ENCODE measurements around the gene TBX18.

Gene TBX18

DNA sequence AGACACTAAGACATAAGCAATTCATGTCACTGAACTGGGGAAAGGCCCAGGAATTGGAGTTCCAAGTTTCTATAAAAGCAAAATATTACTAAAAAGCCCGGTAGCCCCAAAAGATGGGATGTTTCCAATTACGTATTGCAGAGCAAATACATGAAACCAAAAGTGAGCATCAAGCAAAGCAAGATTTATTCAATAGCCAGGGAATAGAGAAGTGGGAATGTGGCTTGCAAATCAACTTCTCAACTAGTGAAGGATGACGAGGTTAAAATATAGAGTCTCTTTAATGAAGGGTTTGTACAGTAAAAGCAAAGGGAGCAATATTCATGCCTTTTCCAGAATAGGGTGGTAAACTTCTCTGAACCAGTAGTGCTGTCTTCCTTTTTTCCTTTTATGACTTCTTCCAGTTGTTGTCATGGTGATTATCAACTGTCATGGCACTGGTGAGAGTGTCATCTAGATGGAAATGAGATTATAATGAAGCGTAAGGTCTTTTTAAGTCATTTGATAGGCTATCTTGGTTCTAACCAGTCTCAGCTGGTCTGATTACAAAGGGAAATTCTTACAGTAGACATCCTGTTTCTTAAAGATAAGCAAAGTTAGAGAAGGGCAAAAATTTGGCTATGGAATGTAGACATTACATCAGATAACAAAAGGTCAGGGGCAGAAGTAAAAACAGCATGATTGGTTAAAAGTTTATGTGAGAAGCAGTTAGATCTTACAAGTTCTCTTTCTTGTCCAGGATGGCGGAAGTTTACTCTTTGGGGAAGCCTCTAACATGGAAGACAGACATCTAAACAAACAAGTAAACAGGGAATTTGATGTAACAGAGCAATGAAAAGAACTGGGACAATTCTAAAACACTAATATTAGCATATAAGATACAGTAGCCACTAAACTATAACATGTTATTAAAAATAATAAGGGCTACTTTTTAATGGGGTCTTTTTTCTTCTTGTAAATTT lies 96.9 kb downstream of the TBX18 start:
- Histone ChIP-seq H3K9me3 (ENCODE audit: control insufficient read depth, low read length) (no peaks in the 10 kb centered on the region), H3K4me1 (no peaks in the 10 kb centered on the region), H3K79me2 (no peaks in the 10 kb centered on the region), H3K27me3 (ENCODE audit: control insufficient read depth, insufficient read depth, low read length) (no peaks in the 10 kb centered on the region), H3K36me3 (ENCODE audit: control insufficient read depth, insufficient read depth, low read length) (no peaks in the 10 kb centered on the region), H2AFZ (no peak overlapping the region), H3K4me3 (ENCODE audit: low read depth, low read length) (no peak overlapping the region), H3K27ac (no peak overlapping the region), H3K4me2 (ENCODE audit: low read length) (no peak overlapping the region), H3K9ac (no peak overlapping the region)
- TF ChIP-seq, protein P1, sequence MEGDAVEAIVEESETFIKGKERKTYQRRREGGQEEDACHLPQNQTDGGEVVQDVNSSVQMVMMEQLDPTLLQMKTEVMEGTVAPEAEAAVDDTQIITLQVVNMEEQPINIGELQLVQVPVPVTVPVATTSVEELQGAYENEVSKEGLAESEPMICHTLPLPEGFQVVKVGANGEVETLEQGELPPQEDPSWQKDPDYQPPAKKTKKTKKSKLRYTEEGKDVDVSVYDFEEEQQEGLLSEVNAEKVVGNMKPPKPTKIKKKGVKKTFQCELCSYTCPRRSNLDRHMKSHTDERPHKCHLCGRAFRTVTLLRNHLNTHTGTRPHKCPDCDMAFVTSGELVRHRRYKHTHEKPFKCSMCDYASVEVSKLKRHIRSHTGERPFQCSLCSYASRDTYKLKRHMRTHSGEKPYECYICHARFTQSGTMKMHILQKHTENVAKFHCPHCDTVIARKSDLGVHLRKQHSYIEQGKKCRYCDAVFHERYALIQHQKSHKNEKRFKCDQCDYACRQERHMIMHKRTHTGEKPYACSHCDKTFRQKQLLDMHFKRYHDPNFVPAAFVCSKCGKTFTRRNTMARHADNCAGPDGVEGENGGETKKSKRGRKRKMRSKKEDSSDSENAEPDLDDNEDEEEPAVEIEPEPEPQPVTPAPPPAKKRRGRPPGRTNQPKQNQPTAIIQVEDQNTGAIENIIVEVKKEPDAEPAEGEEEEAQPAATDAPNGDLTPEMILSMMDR (IDR thresholded peaks at IDR 0.05) = no peak

DNA sequence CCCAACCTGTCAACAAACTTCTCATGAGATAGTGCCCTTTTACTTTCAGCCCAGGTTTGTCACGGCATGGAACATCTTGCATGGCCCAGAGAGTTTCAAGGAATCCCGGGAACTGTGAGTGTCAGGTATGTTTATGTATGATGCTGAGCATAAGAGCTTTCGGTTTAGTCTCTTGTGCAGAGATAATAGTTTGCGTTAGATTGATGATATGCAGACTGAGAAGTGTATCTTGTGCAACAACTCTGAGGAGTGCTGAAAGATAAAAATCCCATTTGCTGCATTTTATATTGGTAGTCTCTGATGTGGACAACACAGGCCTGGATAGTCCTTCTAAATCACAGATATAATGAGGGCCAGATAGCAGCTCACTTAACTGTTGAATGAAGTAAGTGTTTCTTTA lies 99.0 kb downstream of the TBX18 start:
- H3K27me3 ChIP-seq (ENCODE audit: control insufficient read depth, insufficient read depth, low read length) = no peaks in the 10 kb centered on the region
- no peaks in the 10 kb centered on the region for H3K36me3 ChIP-seq (ENCODE audit: control insufficient read depth, insufficient read depth, low read length)
- no peak overlapping the region for H3K27ac ChIP-seq
- H2AFZ ChIP-seq = no peak overlapping the region
- H3K9me3 ChIP-seq (ENCODE audit: control insufficient read depth, low read length) = no peaks in the 10 kb centered on the region
- TF ChIP-seq, protein P1 (IDR thresholded peaks at IDR 0.05) = no peak
- no peaks in the 10 kb centered on the region for H3K4me1 ChIP-seq
- no peaks in the 10 kb centered on the region for H3K79me2 ChIP-seq
- H3K4me3 ChIP-seq (ENCODE audit: low read depth, low read length) = no peak overlapping the region
- no peak overlapping the region for H3K9ac ChIP-seq
- no peak overlapping the region for H3K4me2 ChIP-seq (ENCODE audit: low read length)

DNA sequence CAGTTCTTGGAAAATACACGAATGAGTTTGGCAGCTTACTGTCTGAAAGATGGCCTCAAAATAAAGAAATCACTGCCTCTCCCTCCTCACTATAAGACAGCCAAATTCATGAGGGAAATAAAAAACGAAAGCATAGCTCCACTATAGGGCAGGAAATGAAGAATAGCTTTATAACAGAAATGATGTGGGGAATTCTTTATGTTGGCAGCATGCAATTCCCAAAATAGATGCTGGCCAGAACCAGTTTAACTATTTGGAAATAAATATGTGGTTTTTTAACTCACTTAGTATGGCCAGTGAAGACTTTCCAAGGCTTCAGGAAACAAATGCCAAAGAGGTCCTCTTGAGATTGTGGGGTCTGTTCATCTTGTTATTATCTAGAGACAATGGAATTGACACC lies 100.5 kb downstream of the TBX18 start:
- Histone ChIP-seq H2AFZ (no peak overlapping the region), H3K27ac (no peak overlapping the region), H3K4me3 (ENCODE audit: low read depth, low read length) (no peak overlapping the region), H3K4me2 (ENCODE audit: low read length) (no peak overlapping the region), H3K4me1 (no peaks in the 10 kb centered on the region), H3K9ac (no peak overlapping the region), H3K9me3 (ENCODE audit: control insufficient read depth, low read length) (no peaks in the 10 kb centered on the region), H3K27me3 (ENCODE audit: control insufficient read depth, insufficient read depth, low read length) (no peaks in the 10 kb centered on the region), H3K36me3 (ENCODE audit: control insufficient read depth, insufficient read depth, low read length) (no peaks in the 10 kb centered on the region), H3K79me2 (no peaks in the 10 kb centered on the region)
- TF ChIP-seq, protein P1 (IDR thresholded peaks at IDR 0.05) = no peak

DNA sequence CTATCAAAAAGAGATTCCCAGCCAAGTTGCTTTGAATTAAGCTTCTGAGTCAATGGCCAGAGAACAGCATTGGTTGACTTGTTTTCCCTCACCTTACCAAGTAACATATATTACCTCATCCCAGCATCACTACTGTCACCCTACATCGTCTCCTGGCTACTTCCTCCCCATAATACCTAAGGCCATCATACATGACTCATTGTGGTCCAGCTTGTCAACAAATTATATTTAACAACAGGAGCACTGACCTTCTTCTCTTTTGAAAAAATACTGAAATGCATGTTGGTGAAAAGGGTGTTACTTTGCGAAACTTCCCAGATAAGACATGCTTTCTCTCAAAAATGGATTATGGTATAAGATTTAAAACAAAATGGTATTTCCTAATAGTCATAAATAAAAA lies 106.9 kb downstream of the TBX18 start:
- no peaks in the 10 kb centered on the region for H3K4me1 ChIP-seq
- H2AFZ ChIP-seq = no peak overlapping the region
- H3K27me3 ChIP-seq (ENCODE audit: control insufficient read depth, insufficient read depth, low read length) = no peaks in the 10 kb centered on the region
- H3K27ac ChIP-seq = no peak overlapping the region
- H3K36me3 ChIP-seq (ENCODE audit: control insufficient read depth, insufficient read depth, low read length) = no peaks in the 10 kb centered on the region
- no peaks in the 10 kb centered on the region for H3K79me2 ChIP-seq
- no peaks in the 10 kb centered on the region for H3K9me3 ChIP-seq (ENCODE audit: control insufficient read depth, low read length)
- H3K9ac ChIP-seq = no peak overlapping the region
- no peak overlapping the region for H3K4me2 ChIP-seq (ENCODE audit: low read length)
- TF ChIP-seq, protein P1 (IDR thresholded peaks at IDR 0.05) = no peak
- H3K4me3 ChIP-seq (ENCODE audit: low read depth, low read length) = no peak overlapping the region

DNA sequence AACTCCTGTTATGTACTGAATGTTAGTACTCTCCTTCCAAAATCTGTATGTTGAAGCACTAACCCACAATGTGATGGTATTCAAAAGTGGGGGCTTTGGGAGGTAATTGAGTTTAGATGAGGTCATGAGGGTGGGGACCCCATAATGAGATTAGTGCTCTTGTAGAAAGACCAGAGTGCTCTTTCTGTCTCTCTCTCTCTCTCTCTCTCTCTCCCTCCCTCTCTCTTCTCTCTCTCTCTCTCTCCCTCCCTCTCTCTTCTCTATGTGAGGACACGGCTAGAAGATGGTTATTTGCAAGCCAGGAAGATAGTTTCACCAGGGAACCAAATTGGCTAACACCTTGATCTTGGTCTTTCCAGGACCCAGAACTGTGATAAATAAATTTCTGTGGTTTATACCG lies 107.4 kb downstream of the TBX18 start:
- H3K4me3 ChIP-seq (ENCODE audit: low read depth, low read length) = no peak overlapping the region
- no peaks in the 10 kb centered on the region for H3K79me2 ChIP-seq
- H3K36me3 ChIP-seq (ENCODE audit: control insufficient read depth, insufficient read depth, low read length) = no peaks in the 10 kb centered on the region
- H3K4me2 ChIP-seq (ENCODE audit: low read length) = no peak overlapping the region
- H3K9me3 ChIP-seq (ENCODE audit: control insufficient read depth, low read length) = no peaks in the 10 kb centered on the region
- H3K4me1 ChIP-seq = no peaks in the 10 kb centered on the region
- no peak overlapping the region for H3K9ac ChIP-seq
- H2AFZ ChIP-seq = no peak overlapping the region
- H3K27me3 ChIP-seq (ENCODE audit: control insufficient read depth, insufficient read depth, low read length) = no peaks in the 10 kb centered on the region
- TF ChIP-seq, protein P1 (IDR thresholded peaks at IDR 0.05) = no peak
- H3K27ac ChIP-seq = no peak overlapping the region
